Kasumi-1 (cell line): ENCODE measurements around the gene ADAMTS8.

ENCODE experiments used
- DNase-seq, 2 experiments: peaks; one replicate each; lab custom pipeline; 2025; lab: John Stamatoyannopoulos, UW

Gene ADAMTS8, protein sequence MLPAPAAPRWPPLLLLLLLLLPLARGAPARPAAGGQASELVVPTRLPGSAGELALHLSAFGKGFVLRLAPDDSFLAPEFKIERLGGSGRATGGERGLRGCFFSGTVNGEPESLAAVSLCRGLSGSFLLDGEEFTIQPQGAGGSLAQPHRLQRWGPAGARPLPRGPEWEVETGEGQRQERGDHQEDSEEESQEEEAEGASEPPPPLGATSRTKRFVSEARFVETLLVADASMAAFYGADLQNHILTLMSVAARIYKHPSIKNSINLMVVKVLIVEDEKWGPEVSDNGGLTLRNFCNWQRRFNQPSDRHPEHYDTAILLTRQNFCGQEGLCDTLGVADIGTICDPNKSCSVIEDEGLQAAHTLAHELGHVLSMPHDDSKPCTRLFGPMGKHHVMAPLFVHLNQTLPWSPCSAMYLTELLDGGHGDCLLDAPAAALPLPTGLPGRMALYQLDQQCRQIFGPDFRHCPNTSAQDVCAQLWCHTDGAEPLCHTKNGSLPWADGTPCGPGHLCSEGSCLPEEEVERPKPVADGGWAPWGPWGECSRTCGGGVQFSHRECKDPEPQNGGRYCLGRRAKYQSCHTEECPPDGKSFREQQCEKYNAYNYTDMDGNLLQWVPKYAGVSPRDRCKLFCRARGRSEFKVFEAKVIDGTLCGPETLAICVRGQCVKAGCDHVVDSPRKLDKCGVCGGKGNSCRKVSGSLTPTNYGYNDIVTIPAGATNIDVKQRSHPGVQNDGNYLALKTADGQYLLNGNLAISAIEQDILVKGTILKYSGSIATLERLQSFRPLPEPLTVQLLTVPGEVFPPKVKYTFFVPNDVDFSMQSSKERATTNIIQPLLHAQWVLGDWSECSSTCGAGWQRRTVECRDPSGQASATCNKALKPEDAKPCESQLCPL

DNA sequence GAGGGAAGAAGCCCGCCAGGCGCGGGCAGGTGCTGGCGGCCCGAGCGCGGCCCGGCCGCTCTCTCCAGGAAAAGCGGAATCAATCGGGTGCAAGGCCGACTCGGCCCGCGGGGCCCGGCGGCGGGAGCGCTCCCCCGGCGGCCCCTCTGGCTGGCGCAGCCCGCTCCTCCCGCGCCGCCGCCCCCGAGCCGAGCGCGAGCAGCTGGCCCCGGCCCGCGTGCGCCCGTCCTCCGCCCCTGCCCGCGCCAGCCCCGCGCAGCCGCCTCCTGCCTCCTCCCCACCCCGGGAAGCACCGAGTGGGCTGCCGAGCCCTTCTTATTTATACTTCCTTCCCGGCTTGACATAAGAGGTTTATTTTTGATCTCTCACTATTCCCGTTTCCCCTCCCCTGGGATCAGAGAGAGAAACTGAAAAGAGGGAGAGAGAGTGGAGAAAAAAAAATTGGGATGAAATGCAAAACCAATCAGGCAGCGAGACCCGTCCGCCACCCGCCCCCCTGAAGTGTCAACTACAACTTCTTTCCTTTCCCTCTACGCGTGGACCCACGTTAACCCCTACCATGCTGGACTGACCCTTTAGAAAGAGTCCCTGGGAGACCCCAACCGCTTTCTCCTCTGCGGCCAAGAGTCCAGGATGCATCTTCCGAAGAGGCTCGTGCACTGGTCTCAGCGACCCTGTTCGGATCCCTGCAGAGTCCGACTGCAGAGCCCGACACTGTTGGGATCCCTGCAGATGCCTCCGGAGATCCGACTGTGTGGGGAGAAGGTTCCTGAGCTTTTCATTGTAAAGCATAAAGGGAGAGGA is at the start of gene ADAMTS8:
TSS of gene ADAMTS8 (minus strand) at position 294 of the 804 bp plus-strand sequence. CDS start 323 bp downstream, outside the sequence.
- no peak for DNase-seq

DNA sequence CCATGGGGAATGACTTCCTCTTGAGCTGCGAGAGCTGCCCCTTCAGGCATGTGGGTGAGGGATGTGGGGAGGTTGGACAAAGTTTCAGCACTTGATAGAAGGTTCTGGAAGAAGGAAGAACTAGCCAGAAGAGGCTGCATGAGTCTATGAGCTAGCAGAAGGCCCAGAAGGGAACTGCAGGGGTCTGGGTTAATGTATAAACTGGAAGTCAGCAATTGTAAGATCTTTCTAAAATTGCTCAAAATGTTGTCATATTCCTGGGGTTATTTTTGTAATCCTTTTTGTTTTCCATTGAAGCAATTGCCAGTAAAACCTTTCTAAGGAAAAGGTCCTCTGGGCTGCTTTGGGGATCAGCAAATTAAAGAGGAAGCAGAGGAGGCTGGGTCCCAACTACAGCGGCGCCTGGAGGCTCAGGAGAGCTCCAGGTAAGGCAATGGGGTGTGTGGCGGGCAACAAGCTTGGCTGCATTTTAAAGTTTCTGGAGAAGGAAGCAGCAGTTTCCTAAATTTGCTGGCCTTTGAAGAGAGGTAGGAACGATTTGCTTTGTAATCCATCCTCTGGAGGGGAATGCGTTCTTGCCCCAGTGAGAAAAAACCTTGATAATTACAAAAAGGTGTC is 49.3 kb upstream of the ADAMTS8 start:
- no peak for DNase-seq

DNA sequence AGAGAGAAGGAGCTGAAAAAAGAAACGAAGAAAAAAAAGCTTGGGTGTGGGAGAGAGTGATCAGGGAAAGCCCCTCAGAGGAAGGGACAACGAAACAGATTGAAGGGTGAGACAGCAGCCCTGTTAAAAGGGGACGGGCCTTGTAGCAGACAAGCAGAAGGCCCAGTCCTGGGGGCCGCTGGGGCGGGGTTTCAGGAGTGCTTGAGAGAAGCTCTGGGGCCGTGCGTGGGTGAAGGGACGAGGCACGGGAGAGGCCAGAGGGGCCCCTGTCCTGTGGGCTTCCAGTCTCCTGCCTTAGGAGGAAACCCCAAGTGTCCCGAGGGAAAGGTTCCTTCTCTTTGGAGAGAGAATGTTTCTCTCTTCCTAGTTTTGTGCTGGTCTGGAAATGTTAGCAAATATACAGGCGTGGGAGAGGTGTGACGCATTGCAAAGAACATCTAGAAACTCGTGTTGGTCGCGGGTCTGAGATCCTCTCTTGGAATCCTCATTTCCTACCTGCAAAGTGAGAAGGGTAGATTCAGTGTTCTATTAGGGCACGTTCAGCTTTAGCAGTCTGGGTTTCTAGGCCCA is 48.6 kb upstream of the ADAMTS8 start:
- no peak for DNase-seq

GRCh38 chr11:130476200-130476921 is 48.0 kb upstream of the ADAMTS8 start:
- no peak for DNase-seq

- DNase-seq = no peak
Measured at GRCh38 chr11:130475426-130476053, 47.1 kb upstream of the ADAMTS8 start.

DNA sequence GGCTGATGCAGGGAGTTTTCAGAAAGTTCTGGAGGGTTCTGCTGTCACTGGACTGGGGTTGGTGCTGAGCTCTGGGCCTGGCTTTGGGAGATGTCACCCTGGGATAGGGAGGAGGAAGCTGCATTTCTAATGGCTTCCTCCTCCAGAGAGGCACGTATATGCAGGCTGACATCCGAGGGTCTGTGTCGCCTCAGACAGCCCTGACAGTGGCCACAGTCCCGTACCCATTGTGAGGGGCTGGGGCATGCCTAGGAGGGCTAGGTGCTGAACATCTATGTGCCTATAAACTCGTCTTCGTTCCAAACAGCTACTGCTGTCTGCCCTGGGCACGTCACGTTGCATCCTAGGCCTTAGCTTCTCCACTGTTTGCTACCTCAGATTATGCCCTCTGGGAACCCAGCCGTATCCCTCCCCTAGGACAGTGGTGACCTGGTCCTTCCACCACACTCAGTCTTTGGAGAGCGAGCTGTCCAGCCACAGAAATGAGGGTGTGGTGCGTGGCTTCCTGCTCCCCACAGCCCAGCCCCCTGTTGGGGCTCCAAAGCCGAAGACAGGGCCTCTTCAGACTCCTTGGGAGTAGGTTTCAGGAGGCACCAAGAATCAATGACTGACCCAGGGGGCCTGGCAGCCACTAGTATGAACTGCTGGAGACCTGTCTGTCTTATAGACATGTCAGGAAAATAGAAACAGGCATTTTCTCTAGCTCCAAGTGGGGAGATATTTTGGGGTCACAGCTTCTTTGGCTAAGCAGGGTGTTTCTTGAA is 46.4 kb upstream of the ADAMTS8 start:
- no peak for DNase-seq

- no peak for DNase-seq
Measured at GRCh38 chr11:130473795-130474377, 45.5 kb upstream of the ADAMTS8 start.

DNA sequence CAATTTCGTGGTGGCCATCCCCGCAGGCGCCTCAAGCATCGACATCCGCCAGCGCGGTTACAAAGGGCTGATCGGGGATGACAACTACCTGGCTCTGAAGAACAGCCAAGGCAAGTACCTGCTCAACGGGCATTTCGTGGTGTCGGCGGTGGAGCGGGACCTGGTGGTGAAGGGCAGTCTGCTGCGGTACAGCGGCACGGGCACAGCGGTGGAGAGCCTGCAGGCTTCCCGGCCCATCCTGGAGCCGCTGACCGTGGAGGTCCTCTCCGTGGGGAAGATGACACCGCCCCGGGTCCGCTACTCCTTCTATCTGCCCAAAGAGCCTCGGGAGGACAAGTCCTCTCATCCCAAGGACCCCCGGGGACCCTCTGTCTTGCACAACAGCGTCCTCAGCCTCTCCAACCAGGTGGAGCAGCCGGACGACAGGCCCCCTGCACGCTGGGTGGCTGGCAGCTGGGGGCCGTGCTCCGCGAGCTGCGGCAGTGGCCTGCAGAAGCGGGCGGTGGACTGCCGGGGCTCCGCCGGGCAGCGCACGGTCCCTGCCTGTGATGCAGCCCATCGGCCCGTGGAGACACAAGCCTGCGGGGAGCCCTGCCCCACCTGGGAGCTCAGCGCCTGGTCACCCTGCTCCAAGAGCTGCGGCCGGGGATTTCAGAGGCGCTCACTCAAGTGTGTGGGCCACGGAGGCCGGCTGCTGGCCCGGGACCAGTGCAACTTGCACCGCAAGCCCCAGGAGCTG is 44.8 kb upstream of the ADAMTS8 start:
- DNase-seq = no peak

DNA sequence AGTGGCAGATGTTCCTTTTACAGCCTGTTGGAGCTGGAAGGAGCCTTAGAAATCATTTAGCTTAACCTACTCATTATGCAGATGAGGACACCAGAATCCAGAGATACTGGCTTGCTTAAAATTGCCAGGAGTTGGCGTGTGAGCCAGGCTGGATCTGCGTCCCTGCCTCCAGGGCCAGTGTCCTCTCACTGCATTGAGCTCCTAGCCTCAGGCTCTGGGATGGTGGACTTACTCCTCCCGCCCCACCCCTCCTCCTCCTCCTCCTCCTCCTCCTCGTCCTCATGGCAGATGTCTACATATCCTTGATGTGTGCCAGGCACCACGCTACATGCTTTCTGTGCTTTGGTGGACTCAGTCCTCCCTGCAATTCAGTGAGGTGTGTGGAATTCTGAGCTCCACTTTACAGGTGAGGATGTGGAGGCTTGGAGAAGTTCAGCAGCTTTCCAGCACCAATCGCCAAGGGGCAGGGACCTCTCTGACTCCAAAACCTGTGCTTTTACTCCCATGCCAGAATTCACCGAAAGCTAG is 44.1 kb upstream of the ADAMTS8 start:
- DNase-seq = no peak

DNA sequence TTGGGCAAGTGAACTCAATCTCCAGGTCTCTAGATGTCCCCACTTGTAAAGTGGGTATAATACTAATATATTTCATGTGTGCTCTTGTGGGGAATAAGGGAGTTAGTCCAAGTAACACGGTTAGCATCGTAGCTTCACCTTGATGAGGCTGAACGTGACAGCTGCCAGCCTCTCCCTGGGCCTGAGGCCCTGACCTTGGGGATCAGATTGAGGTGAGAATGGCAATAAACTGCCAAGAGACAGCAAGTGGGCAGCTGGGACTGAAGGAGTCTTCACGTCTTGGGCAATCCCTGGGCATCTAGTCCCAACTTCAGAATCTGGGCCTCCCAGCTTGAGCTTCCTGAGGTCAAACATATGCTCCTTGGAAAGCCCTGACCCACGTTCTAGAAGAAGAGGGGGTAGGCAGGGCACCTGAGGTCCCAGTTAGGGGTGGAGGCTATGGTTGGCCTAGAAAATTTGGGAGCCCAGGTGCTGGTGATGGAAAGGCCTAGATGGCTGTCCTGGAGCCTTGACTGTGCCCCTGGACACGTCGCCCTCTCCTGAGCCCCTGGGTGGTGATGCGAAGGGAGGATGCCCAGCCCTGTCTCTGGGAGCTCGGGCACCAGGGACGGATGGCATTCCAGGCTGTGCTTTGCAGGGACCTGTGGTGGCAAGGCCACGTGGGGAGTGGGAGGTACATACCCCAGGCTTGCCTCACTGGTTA is 43.5 kb upstream of the ADAMTS8 start:
- no peak for DNase-seq

DNA sequence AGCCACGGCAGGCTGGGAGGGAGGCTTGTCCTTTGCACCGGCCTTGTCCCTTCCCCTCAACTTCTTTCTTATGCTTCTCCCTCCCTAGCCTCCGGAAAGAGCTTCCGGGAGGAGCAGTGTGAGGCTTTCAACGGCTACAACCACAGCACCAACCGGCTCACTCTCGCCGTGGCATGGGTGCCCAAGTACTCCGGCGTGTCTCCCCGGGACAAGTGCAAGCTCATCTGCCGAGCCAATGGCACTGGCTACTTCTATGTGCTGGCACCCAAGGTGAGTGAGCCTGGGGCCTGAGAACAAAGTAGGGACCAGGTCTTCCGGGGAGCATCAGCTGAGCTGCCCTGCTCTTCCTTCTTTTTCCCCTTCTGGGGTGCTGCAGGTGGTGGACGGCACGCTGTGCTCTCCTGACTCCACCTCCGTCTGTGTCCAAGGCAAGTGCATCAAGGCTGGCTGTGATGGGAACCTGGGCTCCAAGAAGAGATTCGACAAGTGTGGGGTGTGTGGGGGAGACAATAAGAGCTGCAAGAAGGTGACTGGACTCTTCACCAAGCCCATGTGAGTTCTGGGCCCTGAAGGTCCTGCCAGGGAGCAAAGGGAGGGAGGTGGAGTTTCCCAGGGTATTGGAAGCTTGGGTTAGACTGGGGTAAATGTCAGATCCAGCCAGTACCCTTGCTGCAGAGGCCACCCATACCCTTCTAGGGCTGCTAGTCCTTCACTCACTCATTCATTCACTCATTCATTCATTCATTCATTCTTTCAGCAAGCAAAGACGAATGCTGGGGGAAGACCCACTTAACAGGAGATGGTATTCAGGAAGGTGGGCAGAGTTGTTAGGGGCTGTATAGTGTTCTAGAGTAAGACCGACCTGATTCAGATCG is 42.7 kb upstream of the ADAMTS8 start:
- DNase-seq = no peak

GRCh38 chr11:130469181-130469580 is 40.8 kb upstream of the ADAMTS8 start:
- no peak for DNase-seq

DNA sequence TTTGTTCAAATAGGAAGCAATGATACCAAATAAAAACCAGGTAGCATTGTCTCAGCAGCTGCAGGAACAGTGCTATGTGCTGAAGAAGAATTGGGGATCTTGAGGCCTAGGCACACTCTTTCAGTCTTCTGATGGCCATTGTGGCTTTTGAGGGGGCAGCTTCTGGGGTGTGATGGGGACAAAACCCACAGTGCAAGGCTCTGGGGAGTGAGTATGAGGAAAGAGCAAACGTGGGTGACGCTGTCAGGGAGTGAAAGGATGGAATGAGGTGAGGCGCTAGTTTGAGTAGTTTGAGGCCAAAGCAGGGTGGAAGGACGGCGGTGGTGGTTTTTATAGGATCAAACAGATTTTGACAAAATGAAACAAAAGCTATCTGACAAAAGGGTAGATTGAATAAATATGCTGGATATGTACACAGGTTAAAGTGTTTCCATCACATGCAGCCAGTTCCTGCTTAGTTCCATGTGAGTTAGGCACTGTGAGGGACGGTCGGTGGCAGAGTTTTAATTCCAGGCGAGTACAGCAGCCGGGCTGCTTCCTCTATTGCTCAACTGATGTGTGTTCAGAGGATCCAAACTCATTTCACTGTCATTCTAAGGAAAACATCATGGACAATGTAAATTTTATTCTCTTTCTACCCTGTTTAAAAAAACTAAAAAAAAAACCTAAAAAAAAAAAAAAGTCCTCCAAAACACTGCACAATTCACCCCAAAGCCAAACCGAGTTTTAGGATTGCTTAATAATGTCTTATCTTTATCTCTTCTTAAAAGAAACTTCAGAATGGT is 38.9 kb upstream of the ADAMTS8 start:
- DNase-seq = peak; percentile 23 to 33

GRCh38 chr11:130465263-130465662 is 36.9 kb upstream of the ADAMTS8 start:
- no peak for DNase-seq

GRCh38 chr11:130464291-130464812 is 35.9 kb upstream of the ADAMTS8 start:
- DNase-seq = no peak
